H1 (cell line): ENCODE results near the gene SNX13. TPM values are rescaled to one million over a fixed set of nuclear protein-coding genes. Genes with fewer than 3 reads are reported as not detected.

ENCODE experiments used
- CTCF ChIA-PET: fragments of 300-600 bp; sonication (Branson Sonifier 250); formaldehyde crosslinking; loops from one replicate; lab custom pipeline; 2021; ENCODE audit not compliant: partially characterized antibody; lab: Charles Lee
- POLR2A ChIA-PET: fragments of 300-600 bp; sonication (Branson Sonifier 250); formaldehyde crosslinking; loops from one replicate; lab custom pipeline; 2021; ENCODE audit warnings: inconsistent platforms; ENCODE audit not compliant: partially characterized antibody; lab: Charles Lee
- DNase-seq, 2 experiments: peaks; one replicate each; pipeline versions ENCODE4 v3.0.0 to v3.0.0-alpha.2; 2010 to 2022; ENCODE audit warnings: low spot score in 2 of 2, low read depth in 1 of 2, mixed read lengths in 1 of 2
- FAIRE-seq: peaks from 2 replicates; lab custom pipeline; 2011; peaks lifted over from hg19 to GRCh38; lab: Jason Lieb, UNC
- H2AFZ ChIP-seq: 2 replicates; pipeline ENCODE4 v1.8.1; 2012; ENCODE audit warnings: low read length, inconsistent platforms
- H2AK5ac ChIP-seq: 2 replicates; pipeline ENCODE4 v1.6.1; 2013; ENCODE audit warnings: low read depth, low read length
- H2BK120ac ChIP-seq: replicated peaks from 2 replicates; pipeline ENCODE3; 2013; ENCODE audit warnings: low read depth, low read length, inconsistent platforms
- H2BK12ac ChIP-seq: 2 replicates; pipeline ENCODE4 v1.6.1; 2013; ENCODE audit warnings: low read depth, low read length
- H2BK15ac ChIP-seq: 2 replicates; pipeline ENCODE4 v1.6.1; 2013; ENCODE audit warnings: low read length
- H2BK20ac ChIP-seq: 2 replicates; pipeline ENCODE4 v1.6.1; 2013; ENCODE audit warnings: low read length
- H2BK5ac ChIP-seq: 2 replicates; pipeline ENCODE4 v1.6.1; 2013; ENCODE audit warnings: low read depth, low read length
- H3K14ac ChIP-seq: 2 replicates; pipeline ENCODE4 v1.6.1; 2013; ENCODE audit warnings: inconsistent platforms; ENCODE audit not compliant: insufficient read length
- H3K18ac ChIP-seq: 2 replicates; pipeline ENCODE4 v1.6.1; 2013; ENCODE audit warnings: low read length; ENCODE audit errors: extremely low read depth
- H3K23ac ChIP-seq: 2 replicates; pipeline ENCODE4 v1.6.1; 2013; ENCODE audit warnings: inconsistent platforms; ENCODE audit not compliant: insufficient read length
- H3K23me2 ChIP-seq: 2 replicates; pipeline ENCODE4 v1.6.1; 2013; ENCODE audit warnings: low read depth, low read length
- H3K27ac ChIP-seq: 2 replicates; pipeline ENCODE4 v1.6.1; 2011; ENCODE audit warnings: low read depth, low read length, inconsistent platforms
- H3K27me3 ChIP-seq, 4 experiments: replicated peaks in 1 of 4; 1 replicate in 1 of 4; 2 replicates in 3 of 4; pipeline versions ENCODE4 v1.6.1 to v1.8.1; 2011 to 2013; ENCODE audit warnings: low read length in 3 of 4, mild to moderate bottlenecking in 3 of 4, inconsistent platforms in 2 of 4, mixed read lengths in 2 of 4, moderate library complexity in 1 of 4; ENCODE audit not compliant: control insufficient read depth in 3 of 4, insufficient read depth in 3 of 4; ENCODE audit errors: extremely low read depth in 1 of 4
- H3K36me3 ChIP-seq, 4 experiments: 2 replicates each; pipeline versions ENCODE4 v1.6.1 to v1.8.1; 2011 to 2013; ENCODE audit warnings: mild to moderate bottlenecking in 4 of 4, low read length in 3 of 4, moderate library complexity in 2 of 4, control low read depth in 1 of 4, inconsistent platforms in 1 of 4; ENCODE audit not compliant: insufficient read depth in 4 of 4, control insufficient read depth in 2 of 4
- H3K4ac ChIP-seq: replicated peaks from 2 replicates; pipeline ENCODE3; 2013; ENCODE audit warnings: low read length, low read depth, mixed read lengths, inconsistent platforms; ENCODE audit not compliant: insufficient read length
- H3K4me1 ChIP-seq, 4 experiments: replicated peaks in 1 of 4; 1 replicate in 1 of 4; 2 replicates in 3 of 4; pipeline versions ENCODE4 v1.6.1 to v1.8.1; 2011 to 2013; ENCODE audit warnings: low read length in 3 of 4, inconsistent platforms in 2 of 4, mixed read lengths in 1 of 4; ENCODE audit not compliant: insufficient read depth in 4 of 4, control insufficient read depth in 3 of 4
- H3K4me2 ChIP-seq, 2 experiments: 2 replicates each; pipeline versions ENCODE4 v1.6.1 to v1.8.1; 2011 to 2013; ENCODE audit warnings: low read depth in 2 of 2, low read length in 2 of 2, control low read depth in 1 of 2, inconsistent platforms in 1 of 2, mild to moderate bottlenecking in 1 of 2; ENCODE audit not compliant: insufficient read depth in 1 of 2
- H3K4me3 ChIP-seq, 4 experiments: fragments of 200-600, 300-600 bp in 1 of 4; sonication (generic), shearing (Covaris generic), sonication (Bioruptor Twin) in 1 of 4; 2 replicates each; pipeline versions ENCODE4 v1.5.1 to v1.8.1; 2011 to 2016; ENCODE audit warnings: low read length in 4 of 4, low read depth in 3 of 4, control low read depth in 2 of 4, inconsistent platforms in 2 of 4, mild to moderate bottlenecking in 2 of 4, mixed read lengths in 1 of 4, moderate library complexity in 1 of 4; ENCODE audit not compliant: insufficient read depth in 2 of 4; ENCODE audit errors: extremely low read depth in 1 of 4
- H3K56ac ChIP-seq: replicated peaks from 2 replicates; pipeline ENCODE3; 2013; ENCODE audit warnings: low read depth, mild to moderate bottlenecking, mixed read lengths, low read length, inconsistent platforms; ENCODE audit not compliant: insufficient read length
- H3K79me1 ChIP-seq: 2 replicates; pipeline ENCODE4 v1.6.1; 2013; ENCODE audit warnings: low read depth, low read length, control low read depth
- H3K79me2 ChIP-seq, 2 experiments: 2 replicates each; pipeline versions ENCODE4 v1.6.1 to v1.8.1; 2012 to 2013; ENCODE audit warnings: low read length in 2 of 2, mild to moderate bottlenecking in 2 of 2, inconsistent platforms in 1 of 2; ENCODE audit not compliant: insufficient read depth in 2 of 2, control insufficient read depth in 1 of 2
- H3K9ac ChIP-seq, 4 experiments: replicated peaks in 1 of 4; 1 replicate in 1 of 4; 2 replicates in 3 of 4; pipeline versions ENCODE4 v1.6.1 to v1.8.1; 2011 to 2013; ENCODE audit warnings: low read depth in 3 of 4, low read length in 3 of 4, control low read depth in 2 of 4, mild to moderate bottlenecking in 2 of 4, moderate library complexity in 2 of 4, inconsistent platforms in 1 of 4; ENCODE audit errors: extremely low read depth in 1 of 4
- H3K9me3 ChIP-seq, 2 experiments: 2 replicates each; pipeline versions ENCODE4 v1.6.1 to v1.8.1; 2012 to 2013; ENCODE audit warnings: mild to moderate bottlenecking in 2 of 2, moderate library complexity in 2 of 2, control low read depth in 1 of 2, inconsistent platforms in 1 of 2, low read depth in 1 of 2, low read length in 1 of 2, mixed read lengths in 1 of 2; ENCODE audit not compliant: insufficient read depth in 2 of 2
- H4K20me1 ChIP-seq, 2 experiments: replicated peaks in 1 of 2; 2 replicates each; pipeline versions ENCODE3 to v1.8.1; 2011 to 2013; ENCODE audit warnings: inconsistent platforms in 2 of 2, low read length in 2 of 2, mild to moderate bottlenecking in 1 of 2; ENCODE audit not compliant: insufficient read depth in 2 of 2, control insufficient read depth in 1 of 2
- H4K5ac ChIP-seq: 2 replicates; pipeline ENCODE4 v1.6.1; 2013; ENCODE audit warnings: low read length, low read depth, mixed read lengths, inconsistent platforms; ENCODE audit not compliant: insufficient read length
- H4K8ac ChIP-seq: 2 replicates; pipeline ENCODE4 v1.8.0; 2013; ENCODE audit warnings: mild to moderate bottlenecking, moderate library complexity, low read length, inconsistent platforms; ENCODE audit not compliant: insufficient read depth; ENCODE audit errors: extremely low read depth
- H4K91ac ChIP-seq: replicated peaks from 2 replicates; pipeline ENCODE3; 2013; ENCODE audit warnings: low read length, mixed read lengths, inconsistent platforms; ENCODE audit not compliant: insufficient read length
- BRCA1 ChIP-seq: IDR thresholded peaks from 2 replicates; pipeline ENCODE4 v1.6.1; 2012; ENCODE audit warnings: low read depth, low read length, improper control_type of control experiment
- CTBP2 ChIP-seq: IDR thresholded peaks from 2 replicates; pipeline ENCODE4 v1.7.0; 2011; ENCODE audit warnings: borderline replicate concordance, mild to moderate bottlenecking, moderate library complexity, mixed read lengths, low read length; ENCODE audit not compliant: insufficient read depth, insufficient read length
- RAD21 ChIP-seq, 2 experiments: IDR thresholded peaks in 1 of 2; conservative IDR thresholded peaks in 1 of 2; 2 replicates each; pipeline ENCODE4 v1.6.1; 2011; ENCODE audit warnings: low read depth in 2 of 2, low read length in 2 of 2, improper control_type of control experiment in 1 of 2, inconsistent platforms in 1 of 2, mild to moderate bottlenecking in 1 of 2, moderate library complexity in 1 of 2
- WGBS, 2 experiments: shearing (Covaris generic) in 1 of 2; methylation state at CpG; one replicate each; pipeline versions ENCODE4 v1.1.6 to v1.1.7; 2013 to 2015; ENCODE audit warnings: low lambda C conversion rate in 2 of 2, mixed read lengths in 2 of 2, inconsistent platforms in 1 of 2, low coverage in 1 of 2, missing lambda C conversion rate in 1 of 2; ENCODE audit not compliant: insufficient replicate concordance in 2 of 2, insufficient coverage in 1 of 2, insufficient read length in 1 of 2; ENCODE audit errors: extremely low coverage in 1 of 2, missing lambda C conversion rate in 1 of 2; 5-methylcytosine and 5-hydroxymethylcytosine counted together
- polyA plus RNA-seq, 7 experiments: library from polyadenylated mRNA; depleted of rRNA in 3 of 7; stranded (reverse) in 5 of 7; unstranded in 2 of 7; fragments of >200 nt in 5 of 7; fragments of 200-250 nt in 2 of 7; gene quantifications; 1 replicate in 5 of 7; 2 replicates in 1 of 7; 4 replicates in 1 of 7; pipeline versions ENCODE4 v1.2.1 to v1.2.3, GENCODE V29; 2011 to 2013; ENCODE audit warnings: missing spikeins in 2 of 7, mixed read lengths in 2 of 7
- total RNA-seq: library from RNA; stranded (reverse); fragmentation: NEBNext Ultra II Directional; extraction: Animal tissue kit (Norgen Biotek cat#: 25700); gene quantifications from 2 replicates; pipeline ENCODE4 v1.2.1, GENCODE V29; 2021

The SNX13 gene
- total and polyA plus RNA-seq, 2 of the 8 experiments (the other 6 are each of a cell fraction or from before 2014, with no cell fraction given): 5.5 to 27.4 TPM

DNA sequence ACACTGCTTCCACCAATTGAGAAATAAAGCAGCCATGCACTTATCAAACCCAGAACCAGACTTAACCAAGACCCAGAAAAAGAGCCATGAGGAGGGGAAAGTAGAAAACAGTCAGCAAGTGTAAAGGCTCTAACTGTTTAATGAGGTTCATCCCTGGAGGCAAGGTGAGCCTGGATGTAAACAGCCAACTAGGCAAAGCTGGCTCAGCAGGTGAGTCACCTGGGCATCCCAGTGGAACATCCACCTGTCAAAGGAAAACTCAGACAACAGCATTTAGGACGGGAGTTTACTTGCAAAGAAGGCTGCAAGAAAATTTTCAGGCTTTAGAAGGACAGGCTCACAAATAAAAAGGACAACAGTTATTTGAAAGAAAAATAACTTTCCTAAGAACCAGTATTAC, 153.0 kb downstream of the SNX13 start:
- H2BK120ac ChIP-seq: no peak overlapping the region
- H4K91ac ChIP-seq: no peak overlapping the region
- H3K4me1 ChIP-seq: no peaks in the 10 kb centered on the region
- H2AK5ac ChIP-seq: no peak overlapping the region
- 84% methylated on average over 1 of the region's 1 CpG; no CpG with 5 or more reads in 1 of the 2 experiments for WGBS, 2 experiments
- no peak overlapping the region for H2BK5ac ChIP-seq
- POLR2A ChIA-PET: no interaction called here
- TF ChIP-seq RAD21 (IDR thresholded peaks at IDR 0.05 in 1 of 2, conservative IDR thresholded peaks at IDR 0.05 in 1 of 2; ENCODE audit: low read depth in 2 of 2, low read length in 2 of 2): no peak
- no peak for TF ChIP-seq BRCA1
- no peak for TF ChIP-seq CTBP2
- H3K27ac ChIP-seq: no peak overlapping the region
- no peaks in the 10 kb centered on the region; the same call in 1 of the 2 replicates for H3K23me2 ChIP-seq
- no peak overlapping the region for H3K23ac ChIP-seq
- no peak overlapping the region for H3K14ac ChIP-seq
- H3K4ac ChIP-seq: no peak overlapping the region
- no peak overlapping the region for H2BK15ac ChIP-seq
- no peak overlapping the region for H3K4me3 ChIP-seq
- H3K79me1 ChIP-seq: no peaks in the 10 kb centered on the region
- CTCF ChIA-PET: interaction anchor here (1.0 to 2.4 kb wide), 2 partner anchors 9 to 17 kb away, joined by 4 to 10 read pairs; no protein-coding TSS in a partner anchor
- H3K27me3 ChIP-seq: no peaks in the 10 kb centered on the region
- H4K8ac ChIP-seq: no peak overlapping the region
- no peaks in the 10 kb centered on the region for H3K9me3 ChIP-seq
- H3K79me2 ChIP-seq: no peaks in the 10 kb centered on the region
- no peak overlapping the region for H3K4me2 ChIP-seq
- no peak overlapping the region for H2AFZ ChIP-seq
- H3K9ac ChIP-seq: no peak overlapping the region
- H2BK20ac ChIP-seq: no peak overlapping the region
- DNase-seq: no peak
- H2BK12ac ChIP-seq: no peak overlapping the region
- H3K18ac ChIP-seq: no peak overlapping the region
- H3K56ac ChIP-seq: no peak overlapping the region
- H4K20me1 ChIP-seq: no peaks in the 10 kb centered on the region
- FAIRE-seq: no peak
- no peak overlapping the region for H4K5ac ChIP-seq
- no peaks in the 10 kb centered on the region for H3K36me3 ChIP-seq
